Measurements from ENCODE around the gene NAV2.

Gene NAV2

GRCh38 chr11:20013346-20014066 is 300.9 kb downstream of the NAV2 start:
- no peaks in the 10 kb centered on the region for H3K9me3 ChIP-seq (ENCODE audit: insufficient read depth, low read length, severe bottlenecking)
- no peaks in the 10 kb centered on the region for H3K36me3 ChIP-seq (ENCODE audit: insufficient read depth, low read length)
- no peak overlapping the region for H3K4me3 ChIP-seq (ENCODE audit: low read depth in 1 of 2, low read length in 2 of 2)
- no peaks in the 10 kb centered on the region for H3K4me1 ChIP-seq (ENCODE audit: insufficient read depth, low read length)
- no peaks in the 10 kb centered on the region for H4K20me1 ChIP-seq (ENCODE audit: insufficient read depth, low read length)
- no peak overlapping the region for H3K9ac ChIP-seq (ENCODE audit: low read depth, low read length)
- ATAC-seq (ENCODE audit: insufficient read depth, low read depth) (no peak), DNase-seq (no peak)
- H3K4me2 ChIP-seq (ENCODE audit: insufficient read depth, low read length) = no peak overlapping the region
- H3K27ac ChIP-seq (ENCODE audit: low read length) = no peak overlapping the region
- peaks cover 7% of the 10 kb centered on the region for H3K27me3 ChIP-seq (ENCODE audit: insufficient read depth, low read length, poor library complexity)
- H3K79me2 ChIP-seq (ENCODE audit: insufficient read depth, low read length) = no peaks in the 10 kb centered on the region
- no peak overlapping the region for H2AFZ ChIP-seq (ENCODE audit: low read depth, low read length)
- TF ChIP-seq CTCF (IDR thresholded peaks at IDR 0.05; ENCODE audit: borderline replicate concordance, extremely low read depth, low read length, poor library complexity, severe bottlenecking) (no peak), EZH2 (IDR thresholded peaks at IDR 0.05; ENCODE audit: borderline replicate concordance, low read depth, low read length, severe bottlenecking) (no peak)

DNA sequence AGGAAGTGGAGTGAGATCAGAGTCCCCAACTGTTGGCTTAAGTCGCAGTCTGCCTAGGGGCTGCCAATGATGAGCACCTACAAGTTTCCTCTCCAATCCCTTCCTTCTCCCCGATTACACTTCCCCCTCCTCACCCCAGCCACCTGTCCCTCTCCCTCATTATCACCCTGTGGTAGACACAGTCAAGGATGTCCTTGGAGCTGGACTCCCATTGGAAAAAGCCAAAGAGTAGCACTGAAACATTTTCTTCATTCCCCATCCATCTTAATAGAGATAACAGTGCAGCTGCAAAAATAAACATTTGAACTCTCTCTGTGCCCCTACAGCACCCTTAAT is 301.4 kb downstream of the NAV2 start:
- Histone ChIP-seq H3K27ac (ENCODE audit: low read length) (no peak overlapping the region), H3K4me1 (ENCODE audit: insufficient read depth, low read length) (no peaks in the 10 kb centered on the region), H3K27me3 (ENCODE audit: insufficient read depth, low read length, poor library complexity) (peaks cover 7% of the 10 kb centered on the region), H3K4me3 (ENCODE audit: low read depth in 1 of 2, low read length in 2 of 2) (no peak overlapping the region), H3K9ac (ENCODE audit: low read depth, low read length) (no peak overlapping the region), H3K9me3 (ENCODE audit: insufficient read depth, low read length, severe bottlenecking) (no peaks in the 10 kb centered on the region), H3K4me2 (ENCODE audit: insufficient read depth, low read length) (no peak overlapping the region), H4K20me1 (ENCODE audit: insufficient read depth, low read length) (no peaks in the 10 kb centered on the region), H3K79me2 (ENCODE audit: insufficient read depth, low read length) (no peaks in the 10 kb centered on the region), H3K36me3 (ENCODE audit: insufficient read depth, low read length) (no peaks in the 10 kb centered on the region), H2AFZ (ENCODE audit: low read depth, low read length) (no peak overlapping the region)
- no peak for DNase-seq
- no peak for ATAC-seq (ENCODE audit: insufficient read depth, low read depth)
- no peak for TF ChIP-seq EZH2 (IDR thresholded peaks at IDR 0.05; ENCODE audit: borderline replicate concordance, low read depth, low read length, severe bottlenecking)
- no peak for TF ChIP-seq CTCF (IDR thresholded peaks at IDR 0.05; ENCODE audit: borderline replicate concordance, extremely low read depth, low read length, poor library complexity, severe bottlenecking)

GRCh38 chr11:20015101-20015500 is 302.5 kb downstream of the NAV2 start:
- no peaks in the 10 kb centered on the region for H3K36me3 ChIP-seq (ENCODE audit: insufficient read depth, low read length)
- no peaks in the 10 kb centered on the region for H3K4me1 ChIP-seq (ENCODE audit: insufficient read depth, low read length)

More at GRCh38 chr11:20015101-20015500, 302.5 kb downstream of the NAV2 start:
- H3K27ac ChIP-seq (ENCODE audit: low read length) = no peak overlapping the region
- no peaks in the 10 kb centered on the region for H3K9me3 ChIP-seq (ENCODE audit: insufficient read depth, low read length, severe bottlenecking)
- H3K79me2 ChIP-seq (ENCODE audit: insufficient read depth, low read length) = no peaks in the 10 kb centered on the region
- H4K20me1 ChIP-seq (ENCODE audit: insufficient read depth, low read length) = no peaks in the 10 kb centered on the region
- H3K9ac ChIP-seq (ENCODE audit: low read depth, low read length) = no peak overlapping the region
- H2AFZ ChIP-seq (ENCODE audit: low read depth, low read length) = no peak overlapping the region
- H3K27me3 ChIP-seq (ENCODE audit: insufficient read depth, low read length, poor library complexity) = peaks cover 7% of the 10 kb centered on the region
- TF ChIP-seq CTCF (IDR thresholded peaks at IDR 0.05; ENCODE audit: borderline replicate concordance, extremely low read depth, low read length, poor library complexity, severe bottlenecking) (no peak), EZH2 (IDR thresholded peaks at IDR 0.05; ENCODE audit: borderline replicate concordance, low read depth, low read length, severe bottlenecking) (no peak)
- H3K4me2 ChIP-seq (ENCODE audit: insufficient read depth, low read length) = no peak overlapping the region
- ATAC-seq (ENCODE audit: insufficient read depth, low read depth) = no peak
- DNase-seq = no peak
- H3K4me3 ChIP-seq (ENCODE audit: low read depth in 1 of 2, low read length in 2 of 2) = no peak overlapping the region

Data from DND-41 (cell line).